SKM-1 (cell line): ENCODE results near the gene NCSTN.

Experiments used
- DNase-seq: peaks from one replicate; lab custom pipeline; 2025; ENCODE audit not compliant: unreplicated experiment; lab: John Stamatoyannopoulos, UW

The NCSTN gene

DNA sequence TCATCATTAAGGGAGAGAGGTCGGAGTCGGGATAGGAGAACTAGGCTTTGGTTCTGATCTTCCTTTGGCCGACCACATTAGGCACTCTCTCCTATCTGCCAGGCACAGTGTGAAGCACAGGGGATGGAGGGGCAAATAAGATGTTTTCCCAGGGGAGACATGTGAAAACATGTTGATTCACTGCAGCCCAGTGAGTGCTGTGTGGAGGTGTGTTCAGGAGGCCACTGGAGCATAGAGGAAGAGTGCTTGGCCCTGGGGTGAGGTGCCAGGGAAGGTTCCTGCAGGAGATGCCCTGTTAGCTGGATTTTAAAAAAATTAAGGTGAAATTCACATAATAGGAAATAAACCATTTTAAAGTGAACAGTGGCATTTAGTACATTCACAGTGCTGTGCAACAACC lies 60.9 kb downstream of the NCSTN start:
- DNase-seq = no peak

DNA sequence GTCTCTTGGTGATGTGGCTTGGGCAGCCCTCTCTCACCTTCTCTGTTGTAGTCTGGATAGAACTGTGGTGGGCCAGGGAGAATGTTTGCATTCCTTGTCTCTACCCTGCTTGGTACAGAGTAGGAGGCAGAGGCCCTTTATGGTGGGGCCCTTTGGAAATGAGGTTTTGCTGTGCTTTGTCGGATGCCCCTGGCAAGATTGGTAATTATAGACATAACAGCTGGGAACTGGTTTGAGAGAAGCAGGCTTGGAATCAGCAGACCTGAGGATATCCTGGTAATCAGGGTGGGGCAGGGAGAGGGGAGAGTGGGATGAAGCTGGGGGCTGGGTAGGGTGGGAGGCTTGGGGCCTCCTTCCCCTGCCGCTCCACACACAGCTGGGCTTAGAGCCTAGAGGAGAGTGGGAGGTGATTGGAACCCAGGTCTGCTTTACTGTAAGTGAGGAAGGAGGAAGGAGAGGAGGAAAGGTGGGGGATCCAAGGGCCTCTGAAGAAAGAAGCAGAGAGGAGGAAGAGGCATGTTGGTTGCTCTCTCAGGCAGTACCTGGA lies 62.2 kb downstream of the NCSTN start:
- no peak for DNase-seq

DNA sequence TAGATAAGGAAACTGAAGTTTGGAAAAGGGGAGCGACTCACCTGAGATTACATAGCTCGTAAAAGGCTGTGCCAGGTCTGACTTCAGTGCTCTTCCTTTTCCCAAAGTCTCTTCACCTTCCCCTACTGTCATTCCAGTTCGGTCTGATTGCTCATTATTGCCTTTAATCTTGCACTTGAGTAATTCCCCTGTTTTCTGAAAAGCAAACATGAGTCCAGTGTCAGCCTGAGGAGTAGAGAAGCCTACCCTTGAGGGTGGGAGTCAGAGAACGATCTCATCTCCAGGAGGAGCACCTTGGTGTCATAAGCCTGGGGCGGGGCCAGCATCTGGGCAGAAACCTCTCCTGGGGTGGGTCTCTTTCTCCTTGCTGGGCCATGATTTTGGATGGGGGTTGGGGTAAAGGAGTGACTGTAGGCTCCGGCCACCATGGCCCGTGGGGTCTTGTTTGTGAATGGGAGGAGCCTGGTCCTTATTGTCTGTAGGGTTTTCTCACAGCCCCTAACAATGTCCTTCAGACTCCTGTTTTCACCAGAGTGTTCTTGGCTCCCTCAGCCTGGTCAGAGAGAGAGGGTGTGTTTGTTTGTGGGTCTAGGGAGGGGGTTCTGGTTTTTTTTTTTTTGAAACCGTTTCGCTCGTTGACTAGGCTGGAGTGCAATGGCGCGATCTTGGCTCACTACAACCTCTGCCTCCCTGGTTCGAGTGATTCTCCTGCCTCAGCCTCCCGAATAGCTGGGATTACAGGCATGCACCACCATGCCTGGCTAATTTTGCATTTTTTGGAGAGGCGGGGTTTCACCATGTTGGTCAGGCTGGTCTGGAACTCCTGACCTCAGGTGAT lies 63.2 kb downstream of the NCSTN start:
- no peak for DNase-seq

DNA sequence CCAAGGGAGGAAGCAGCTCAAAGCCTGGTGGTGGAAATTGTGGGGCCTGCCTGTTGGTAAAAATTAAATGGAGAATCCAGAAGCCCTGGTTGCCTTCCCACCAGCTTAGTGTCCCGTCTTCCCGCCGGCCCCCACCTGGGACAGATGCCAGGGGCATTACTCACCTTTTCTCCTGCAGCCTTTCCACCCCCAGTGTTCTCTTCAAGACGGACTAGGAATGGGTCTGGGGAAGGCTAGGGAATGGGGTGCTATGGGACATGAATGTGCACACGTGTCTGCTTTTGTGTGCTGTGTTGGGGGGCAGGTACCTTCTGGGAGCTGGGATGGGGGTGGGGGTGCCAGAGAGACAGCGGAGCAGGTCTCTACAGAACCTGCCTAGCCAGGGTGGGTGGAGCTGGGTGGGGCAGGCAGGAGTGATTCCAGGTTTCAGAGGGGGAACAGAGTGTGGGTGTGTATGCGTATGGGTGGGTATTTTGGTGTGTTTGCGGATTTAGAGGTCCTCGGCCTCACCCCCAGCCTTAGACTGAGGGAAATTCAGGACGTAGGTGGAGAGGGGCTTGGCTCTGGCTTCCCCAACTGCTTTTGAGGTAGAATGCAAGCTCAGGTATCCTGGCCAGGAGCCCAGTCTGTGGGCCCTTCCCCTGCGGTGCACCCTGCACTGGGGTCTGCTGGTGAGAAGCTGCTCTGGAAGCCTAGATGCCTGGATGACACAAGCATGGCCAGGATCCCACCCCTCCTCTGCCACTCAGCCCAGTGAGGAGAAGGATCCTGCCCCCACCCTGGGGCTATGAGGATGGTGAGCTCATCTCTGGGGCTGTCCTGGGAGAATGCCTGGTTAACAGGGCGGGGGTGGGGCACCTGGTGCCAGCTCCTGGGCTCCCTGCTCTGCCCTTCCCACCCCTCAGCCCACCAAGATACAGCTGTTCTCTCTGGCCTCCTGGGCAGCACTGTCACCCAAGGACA lies 64.9 kb downstream of the NCSTN start:
- no peak for DNase-seq
